Cardiac fibroblast (primary cell): ENCODE data around the gene MCF2L2.
A peak's percentile ranks its signal among the peaks of the same experiment; 100 is the strongest.
"Not testable (repeated sequence)": the region's sequence is repeated elsewhere in the genome, so short reads cannot be mapped to it uniquely, and the experiment has no call there.

Experiments used
- DNase-seq, 2 donors: peaks; one replicate each; pipeline versions ENCODE4 v3.0.0 to v3.0.0-alpha.2; 2010; ENCODE audit warnings: low read depth in 2 of 2
- H3K4me3 ChIP-seq, 2 donors: replicated peaks in 1 of 2; 1 replicate in 1 of 2; 2 replicates in 1 of 2; pipeline ENCODE4 v1.5.1; 2011; ENCODE audit warnings: low read depth in 2 of 2, low read length in 2 of 2, mild to moderate bottlenecking in 2 of 2, moderate library complexity in 1 of 2
- TF ChIP-seq, protein P1 (sequence below): IDR thresholded peaks from one replicate; pipeline ENCODE4 v1.5.1; 2011; ENCODE audit warnings: low read depth, mild to moderate bottlenecking, low read length, inconsistent platforms

The MCF2L2 gene, protein sequence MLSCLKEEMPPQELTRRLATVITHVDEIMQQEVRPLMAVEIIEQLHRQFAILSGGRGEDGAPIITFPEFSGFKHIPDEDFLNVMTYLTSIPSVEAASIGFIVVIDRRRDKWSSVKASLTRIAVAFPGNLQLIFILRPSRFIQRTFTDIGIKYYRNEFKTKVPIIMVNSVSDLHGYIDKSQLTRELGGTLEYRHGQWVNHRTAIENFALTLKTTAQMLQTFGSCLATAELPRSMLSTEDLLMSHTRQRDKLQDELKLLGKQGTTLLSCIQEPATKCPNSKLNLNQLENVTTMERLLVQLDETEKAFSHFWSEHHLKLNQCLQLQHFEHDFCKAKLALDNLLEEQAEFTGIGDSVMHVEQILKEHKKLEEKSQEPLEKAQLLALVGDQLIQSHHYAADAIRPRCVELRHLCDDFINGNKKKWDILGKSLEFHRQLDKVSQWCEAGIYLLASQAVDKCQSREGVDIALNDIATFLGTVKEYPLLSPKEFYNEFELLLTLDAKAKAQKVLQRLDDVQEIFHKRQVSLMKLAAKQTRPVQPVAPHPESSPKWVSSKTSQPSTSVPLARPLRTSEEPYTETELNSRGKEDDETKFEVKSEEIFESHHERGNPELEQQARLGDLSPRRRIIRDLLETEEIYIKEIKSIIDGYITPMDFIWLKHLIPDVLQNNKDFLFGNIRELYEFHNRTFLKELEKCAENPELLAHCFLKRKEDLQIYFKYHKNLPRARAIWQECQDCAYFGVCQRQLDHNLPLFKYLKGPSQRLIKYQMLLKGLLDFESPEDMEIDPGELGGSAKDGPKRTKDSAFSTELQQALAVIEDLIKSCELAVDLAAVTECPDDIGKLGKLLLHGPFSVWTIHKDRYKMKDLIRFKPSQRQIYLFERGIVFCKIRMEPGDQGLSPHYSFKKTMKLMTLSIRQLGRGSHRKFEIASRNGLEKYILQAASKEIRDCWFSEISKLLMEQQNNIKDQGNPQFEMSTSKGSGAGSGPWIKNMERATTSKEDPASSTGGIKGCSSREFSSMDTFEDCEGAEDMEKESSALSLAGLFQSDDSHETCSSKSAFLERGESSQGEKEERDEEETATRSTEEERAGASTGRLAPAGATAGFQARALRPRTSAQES

DNA sequence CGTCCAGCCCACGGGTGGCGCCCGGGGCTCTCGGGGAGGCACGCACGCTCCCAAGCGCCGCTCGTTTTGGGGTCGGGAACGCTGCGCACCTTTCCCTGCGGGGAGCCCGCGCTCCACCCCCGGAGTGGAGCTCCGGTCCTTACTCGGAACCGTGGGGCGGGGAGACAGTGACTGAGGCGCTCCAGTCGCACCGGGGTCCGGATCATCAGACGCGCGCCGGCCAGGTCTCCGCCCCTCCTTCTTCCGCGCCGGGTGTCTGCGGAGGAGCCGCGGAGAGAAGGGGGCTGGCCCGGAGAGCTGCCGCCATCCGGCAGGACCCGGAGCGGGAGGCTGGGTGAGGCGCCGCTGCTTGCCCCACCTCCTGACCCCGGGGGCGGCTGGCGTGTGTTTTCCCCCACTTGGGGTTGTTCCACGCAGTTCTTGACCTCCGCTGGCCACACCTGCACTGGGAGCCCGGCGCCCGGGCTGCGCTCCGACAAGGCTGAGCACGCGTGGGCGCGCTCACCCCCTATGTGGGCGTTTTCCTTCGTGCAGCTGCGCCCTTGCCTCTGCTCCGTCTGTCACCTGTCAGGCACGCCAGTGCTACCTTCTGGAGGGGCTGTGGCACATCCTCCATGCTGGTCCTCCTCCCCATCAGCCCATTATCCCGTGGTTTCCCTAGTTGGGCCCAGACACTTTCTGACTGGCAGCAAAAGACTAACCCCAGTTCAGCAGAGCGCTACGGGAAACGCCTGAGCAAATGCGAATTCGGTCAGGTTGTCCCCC is at the start of gene MCF2L2:
Gene MCF2L2, minus strand, starts transcription at position 173 of the 765 bp plus-strand sequence. CDS start 642 bp downstream, outside the sequence.
- TF ChIP-seq, protein P1, sequence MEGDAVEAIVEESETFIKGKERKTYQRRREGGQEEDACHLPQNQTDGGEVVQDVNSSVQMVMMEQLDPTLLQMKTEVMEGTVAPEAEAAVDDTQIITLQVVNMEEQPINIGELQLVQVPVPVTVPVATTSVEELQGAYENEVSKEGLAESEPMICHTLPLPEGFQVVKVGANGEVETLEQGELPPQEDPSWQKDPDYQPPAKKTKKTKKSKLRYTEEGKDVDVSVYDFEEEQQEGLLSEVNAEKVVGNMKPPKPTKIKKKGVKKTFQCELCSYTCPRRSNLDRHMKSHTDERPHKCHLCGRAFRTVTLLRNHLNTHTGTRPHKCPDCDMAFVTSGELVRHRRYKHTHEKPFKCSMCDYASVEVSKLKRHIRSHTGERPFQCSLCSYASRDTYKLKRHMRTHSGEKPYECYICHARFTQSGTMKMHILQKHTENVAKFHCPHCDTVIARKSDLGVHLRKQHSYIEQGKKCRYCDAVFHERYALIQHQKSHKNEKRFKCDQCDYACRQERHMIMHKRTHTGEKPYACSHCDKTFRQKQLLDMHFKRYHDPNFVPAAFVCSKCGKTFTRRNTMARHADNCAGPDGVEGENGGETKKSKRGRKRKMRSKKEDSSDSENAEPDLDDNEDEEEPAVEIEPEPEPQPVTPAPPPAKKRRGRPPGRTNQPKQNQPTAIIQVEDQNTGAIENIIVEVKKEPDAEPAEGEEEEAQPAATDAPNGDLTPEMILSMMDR: no peak
- DNase-seq: peak; percentile 15 to 27
- peak within 1 kb of the TSS; percentile 70 for H3K4me3 ChIP-seq

DNA sequence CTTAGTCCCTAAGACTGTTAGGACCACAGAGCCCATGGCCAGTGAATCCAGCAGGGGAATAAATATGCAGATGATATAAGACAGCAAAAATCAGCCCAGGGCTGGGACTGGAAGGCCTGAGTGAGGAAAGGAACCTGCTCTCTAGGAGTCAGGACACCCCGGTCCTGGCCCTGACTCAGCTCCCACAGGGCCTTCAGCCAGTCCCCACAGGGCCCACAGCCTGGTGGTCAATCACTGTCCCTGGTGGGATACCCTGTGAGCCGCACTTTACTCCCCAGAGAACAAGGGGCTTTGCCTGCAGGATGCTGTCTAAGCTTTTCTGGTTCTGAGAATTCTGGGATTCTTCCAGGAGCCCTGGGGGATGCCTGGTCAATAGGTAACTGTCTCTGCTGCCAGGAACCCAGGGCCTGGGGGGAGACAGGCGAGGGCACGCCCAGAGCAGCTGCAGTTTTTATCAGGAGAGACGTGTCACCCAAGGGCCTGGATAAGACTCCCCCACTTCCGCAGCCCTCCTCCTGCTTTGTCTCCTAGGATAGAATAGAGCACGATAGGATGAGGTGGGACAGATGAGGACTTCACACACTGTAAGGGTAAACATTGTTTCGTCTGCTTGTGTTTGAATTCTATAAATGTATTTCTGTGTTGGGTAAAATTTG is 49.5 kb upstream of the MCF2L2 start:
- TF ChIP-seq, protein P1: no peak
- no peak overlapping the region for H3K4me3 ChIP-seq
- no peak for DNase-seq

DNA sequence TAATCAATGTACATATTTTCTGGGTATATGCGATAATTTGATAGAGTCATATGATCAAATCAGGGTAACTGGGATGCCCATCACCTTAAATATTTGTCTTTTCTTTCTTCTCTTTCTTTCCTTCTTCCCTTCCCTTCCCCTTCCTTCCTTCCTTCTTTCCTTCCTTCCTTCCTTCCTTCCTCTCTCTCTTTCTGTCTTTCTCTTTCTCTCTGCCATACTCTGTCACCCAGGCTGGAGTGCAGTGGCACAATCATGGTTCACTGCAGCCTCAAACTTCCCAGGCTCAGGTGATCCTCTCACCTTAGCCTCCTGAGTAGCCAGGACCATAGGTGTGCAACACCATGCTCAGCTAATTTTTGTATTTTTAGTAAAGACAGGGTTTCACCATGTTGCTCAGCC is 47.3 kb upstream of the MCF2L2 start:
- DNase-seq, H3K4me3 ChIP-seq: not testable (repeated sequence)

DNA sequence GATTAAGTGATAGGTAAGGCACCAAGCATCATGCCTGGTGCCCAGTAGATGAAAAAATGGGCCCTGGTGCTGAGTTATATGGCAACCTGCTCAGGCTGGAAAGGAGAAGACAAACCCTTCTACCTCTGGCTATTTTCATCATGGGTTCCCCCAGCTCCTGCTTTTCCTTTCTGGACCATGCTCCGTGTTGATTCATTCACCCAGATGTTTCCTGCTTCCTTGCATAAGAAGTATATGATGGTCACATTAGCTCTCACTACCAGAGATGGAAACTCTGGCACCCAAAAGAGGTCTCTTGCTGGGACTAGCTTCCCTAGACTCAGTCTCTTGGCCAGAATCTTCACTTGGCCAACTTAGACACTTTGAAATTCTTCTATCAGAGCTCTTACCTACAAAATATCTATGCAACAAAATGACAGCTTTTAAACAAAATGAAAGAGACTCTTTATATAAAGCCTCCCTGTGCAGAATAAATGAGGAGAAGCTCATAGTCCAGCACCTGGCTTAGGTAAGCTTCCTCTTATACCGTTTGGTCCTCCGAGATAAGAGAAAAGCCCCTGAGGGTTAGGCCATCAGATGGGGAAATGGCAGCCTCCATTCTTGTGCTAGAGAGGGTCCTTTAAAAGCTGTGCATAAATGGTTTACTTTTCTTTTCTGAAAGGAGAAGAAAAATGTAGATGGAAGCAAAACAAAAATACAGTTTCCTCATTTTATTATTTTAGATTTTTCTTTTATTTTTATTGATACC is 46.8 kb upstream of the MCF2L2 start:
- H3K4me3 ChIP-seq: no peak overlapping the region
- DNase-seq: peak; percentile 13 to 20
- TF ChIP-seq, protein P1: no peak

DNA sequence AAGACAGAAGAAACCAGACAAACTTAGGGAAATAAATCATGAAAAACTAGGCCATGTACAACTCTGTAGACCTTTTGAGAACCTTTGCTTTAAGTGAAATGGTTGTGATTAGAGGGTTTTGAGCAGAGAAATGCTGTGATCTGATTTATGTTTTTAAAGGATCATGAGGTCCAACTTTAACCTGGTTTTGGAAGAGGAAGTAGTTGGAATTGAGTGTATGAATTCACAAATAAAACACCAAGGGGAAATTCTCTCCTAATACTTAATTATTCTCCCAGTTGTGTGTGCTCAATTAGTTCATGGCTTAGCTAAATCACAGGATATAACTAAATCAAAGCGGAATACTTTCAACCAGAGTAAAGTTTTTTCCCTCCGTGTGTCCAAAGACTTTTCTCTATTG is 45.5 kb upstream of the MCF2L2 start:
- TF ChIP-seq, protein P1: no peak
- no peak overlapping the region for H3K4me3 ChIP-seq
- DNase-seq: no peak

DNA sequence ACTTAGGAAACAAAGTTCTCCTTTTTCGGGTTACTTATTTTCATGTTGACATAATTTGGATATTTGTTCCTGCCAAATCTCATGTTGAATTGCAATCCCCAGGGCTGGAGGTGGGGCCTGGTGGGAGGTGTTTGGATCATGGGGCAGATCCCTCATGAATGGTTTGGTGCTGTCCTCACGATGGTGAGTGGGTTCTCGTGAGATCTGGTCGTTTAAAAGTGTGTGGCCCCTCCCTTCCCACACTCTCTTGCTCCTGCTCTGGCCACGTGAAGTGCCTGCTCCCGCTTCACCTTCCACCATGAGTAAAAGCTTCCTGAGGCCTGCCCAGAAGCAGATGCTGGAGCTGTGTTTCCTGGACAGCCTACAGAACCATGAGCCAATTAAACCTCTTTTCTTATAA is 43.7 kb upstream of the MCF2L2 start:
- DNase-seq: no peak
- TF ChIP-seq, protein P1: no peak
- no peak overlapping the region for H3K4me3 ChIP-seq
